H54 (cell line): ENCODE results near the gene RELN.

Experiments used
- DNase-seq: peaks from one replicate; pipeline ENCODE4 v3.0.0; 2011; ENCODE audit warnings: low spot score, mixed read lengths; ENCODE audit not compliant: insufficient read length
- FAIRE-seq: peaks from 3 replicates; lab custom pipeline; 2011; peaks lifted over from hg19 to GRCh38; lab: Jason Lieb, UNC
- POLR2A ChIP-seq: IDR thresholded peaks from 2 replicates; pipeline ENCODE4 v1.6.1; 2011; ENCODE audit warnings: low read depth, mild to moderate bottlenecking, low read length

RELN gene

DNA sequence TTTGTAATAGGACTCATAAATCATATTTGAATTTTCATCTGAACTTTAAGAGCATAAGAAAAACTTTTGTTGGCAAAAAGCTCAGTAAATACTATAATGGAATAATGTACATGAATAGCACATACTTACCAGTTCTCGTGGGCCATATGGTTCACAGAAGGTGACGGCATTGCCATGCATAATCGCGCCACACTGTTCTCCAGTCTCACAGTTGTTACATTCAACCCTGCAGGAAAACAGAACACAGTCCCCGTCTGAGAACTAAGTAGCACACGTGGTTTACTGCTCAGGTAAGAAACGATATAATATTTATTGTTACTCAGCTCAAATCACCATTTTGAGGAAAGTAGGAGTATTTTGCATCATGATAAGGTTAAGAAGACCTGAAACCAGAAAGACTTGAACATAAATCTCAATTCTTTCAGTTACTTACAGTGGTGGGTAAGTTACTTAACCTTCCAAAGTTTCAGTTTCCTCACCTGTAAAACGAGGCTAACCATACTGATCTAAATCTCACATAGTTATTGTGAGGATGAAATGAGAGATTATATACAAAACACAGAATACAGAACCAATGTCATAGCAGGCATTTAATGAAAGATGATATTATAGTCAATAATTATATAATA, 261.4 kb downstream of the RELN start:
- FAIRE-seq (no peak), DNase-seq (no peak)
- TF ChIP-seq POLR2A = no peak

DNA sequence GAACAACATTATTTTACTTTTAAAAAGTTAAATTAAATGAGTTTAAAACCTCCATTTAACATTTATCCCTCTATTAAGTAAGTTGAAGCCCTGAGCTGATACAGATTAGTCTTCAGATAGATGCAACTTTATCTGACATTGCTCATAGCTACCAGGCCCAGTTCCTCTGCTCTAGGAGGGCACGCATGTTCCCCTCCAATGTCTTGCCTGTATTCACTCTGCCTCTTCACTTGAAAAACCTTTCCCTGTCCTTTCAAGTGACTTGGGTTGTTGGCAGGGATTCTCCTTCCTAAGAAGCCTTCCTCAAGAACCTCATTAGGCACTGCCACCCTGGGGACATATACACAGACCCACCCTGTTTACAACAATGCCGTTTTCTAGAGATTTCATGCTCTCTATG, 270.4 kb downstream of the RELN start:
- no peak for DNase-seq
- TF ChIP-seq POLR2A = no peak
- FAIRE-seq = no peak

DNA sequence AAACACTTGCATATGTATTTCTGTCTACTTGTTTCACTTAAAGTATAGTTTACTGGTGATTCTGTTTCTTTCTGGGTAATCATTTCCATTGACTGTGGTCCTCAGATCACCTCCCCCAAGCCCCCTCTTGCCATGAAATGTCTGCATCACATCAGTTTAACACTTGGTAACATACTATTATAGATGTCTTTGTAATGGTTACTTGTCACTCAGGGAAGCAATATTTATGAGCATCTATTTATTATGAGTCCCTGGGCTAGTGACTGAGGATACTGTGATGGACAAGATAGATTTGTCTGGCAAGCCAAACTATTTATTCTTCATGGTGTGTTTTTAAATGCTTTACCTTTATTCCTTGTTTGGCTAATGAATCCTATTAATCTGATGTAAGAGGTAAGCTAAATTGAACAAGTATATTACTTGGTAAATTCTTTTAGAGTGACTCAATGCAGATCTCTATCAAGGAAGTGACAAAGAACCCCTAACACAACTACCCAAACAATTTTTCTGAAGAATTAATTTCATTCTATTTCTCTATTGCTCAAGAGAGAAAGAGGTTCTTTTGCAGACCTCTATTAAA, 270.9 kb downstream of the RELN start:
- TF ChIP-seq POLR2A = no peak
- FAIRE-seq (no peak), DNase-seq (no peak)

DNA sequence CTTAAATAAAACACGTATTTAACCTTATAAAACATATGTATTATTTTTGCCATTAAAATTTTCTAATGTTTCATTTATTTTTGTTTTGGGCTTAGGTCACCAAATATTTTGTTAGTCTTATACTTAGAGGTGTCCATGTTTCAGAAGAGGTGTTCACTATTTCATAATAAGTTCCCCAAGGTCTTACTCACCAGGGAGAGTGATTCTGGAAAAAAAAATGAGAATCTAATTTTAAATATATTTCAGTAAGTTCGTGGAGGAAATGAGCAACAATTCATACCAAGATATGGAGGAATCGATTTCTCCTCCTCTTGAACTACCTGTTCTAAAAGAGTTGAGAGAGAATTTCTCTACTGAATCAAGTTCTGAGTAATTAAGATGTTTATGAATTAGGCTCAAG, 271.9 kb downstream of the RELN start:
- no peak for TF ChIP-seq POLR2A
- FAIRE-seq (no peak), DNase-seq (no peak)

DNA sequence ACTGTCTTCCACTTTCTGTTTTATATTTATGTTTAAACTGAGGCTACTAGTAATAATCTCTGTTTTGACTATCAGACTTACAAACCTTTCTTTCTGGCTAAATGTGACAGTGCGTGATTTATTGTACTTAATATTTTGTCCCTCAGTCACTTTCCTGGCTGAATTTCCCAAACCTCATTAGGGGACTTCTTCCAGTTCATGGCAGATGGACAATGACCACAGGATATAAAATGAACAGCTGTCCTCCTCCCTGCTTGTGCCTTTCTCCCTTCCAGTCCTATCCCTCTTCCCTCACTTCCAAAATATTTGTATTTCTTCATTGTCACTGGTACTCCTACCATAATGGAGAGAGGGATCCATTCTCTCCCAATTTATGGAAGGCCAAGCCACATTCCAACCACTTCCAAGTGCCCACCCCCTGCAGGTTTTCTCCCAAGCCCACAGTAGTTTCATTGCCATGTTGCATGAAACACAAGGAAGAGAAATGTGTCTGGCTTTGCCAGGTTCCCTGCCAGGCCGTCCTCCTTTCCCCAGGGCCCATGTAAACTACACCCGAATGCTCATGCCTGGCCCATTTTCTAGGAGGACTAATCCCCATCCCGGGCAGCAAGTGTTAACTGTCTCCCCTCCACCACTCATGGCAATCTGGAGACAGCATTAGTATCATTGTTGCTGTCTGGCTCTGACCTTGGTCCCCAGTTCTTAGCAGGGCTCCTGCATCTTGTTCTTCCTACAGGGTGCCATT, 273.9 kb downstream of the RELN start:
- no peak for DNase-seq
- TF ChIP-seq POLR2A = no peak
- FAIRE-seq = no peak

DNA sequence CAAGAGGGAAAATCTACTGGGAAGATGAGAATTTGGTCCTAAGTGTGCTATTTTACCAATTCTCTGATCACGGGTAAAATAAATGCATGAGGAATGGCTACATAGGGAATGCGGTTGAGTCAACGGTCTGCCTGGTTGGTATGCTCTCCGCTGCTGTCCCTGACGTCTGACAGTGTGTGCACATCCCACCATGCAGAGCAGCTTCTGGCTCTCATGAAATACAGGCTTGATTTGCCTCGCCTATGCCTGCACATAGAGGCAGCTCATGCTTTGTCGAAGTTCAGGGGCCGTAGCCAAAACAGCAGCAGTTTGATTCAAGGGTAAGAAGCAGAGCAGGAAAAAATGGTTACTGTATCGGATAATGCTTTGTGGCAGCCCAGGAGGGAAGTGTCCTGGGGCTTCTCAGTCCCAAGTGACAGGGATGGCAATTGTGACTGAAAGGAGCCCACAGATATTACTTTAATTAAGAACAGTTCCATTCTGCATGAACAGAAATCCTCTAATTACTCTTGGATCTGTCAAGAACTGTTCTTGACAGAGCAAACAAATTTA, 275.0 kb downstream of the RELN start:
- no peak for DNase-seq
- FAIRE-seq = no peak
- no peak for TF ChIP-seq POLR2A

DNA sequence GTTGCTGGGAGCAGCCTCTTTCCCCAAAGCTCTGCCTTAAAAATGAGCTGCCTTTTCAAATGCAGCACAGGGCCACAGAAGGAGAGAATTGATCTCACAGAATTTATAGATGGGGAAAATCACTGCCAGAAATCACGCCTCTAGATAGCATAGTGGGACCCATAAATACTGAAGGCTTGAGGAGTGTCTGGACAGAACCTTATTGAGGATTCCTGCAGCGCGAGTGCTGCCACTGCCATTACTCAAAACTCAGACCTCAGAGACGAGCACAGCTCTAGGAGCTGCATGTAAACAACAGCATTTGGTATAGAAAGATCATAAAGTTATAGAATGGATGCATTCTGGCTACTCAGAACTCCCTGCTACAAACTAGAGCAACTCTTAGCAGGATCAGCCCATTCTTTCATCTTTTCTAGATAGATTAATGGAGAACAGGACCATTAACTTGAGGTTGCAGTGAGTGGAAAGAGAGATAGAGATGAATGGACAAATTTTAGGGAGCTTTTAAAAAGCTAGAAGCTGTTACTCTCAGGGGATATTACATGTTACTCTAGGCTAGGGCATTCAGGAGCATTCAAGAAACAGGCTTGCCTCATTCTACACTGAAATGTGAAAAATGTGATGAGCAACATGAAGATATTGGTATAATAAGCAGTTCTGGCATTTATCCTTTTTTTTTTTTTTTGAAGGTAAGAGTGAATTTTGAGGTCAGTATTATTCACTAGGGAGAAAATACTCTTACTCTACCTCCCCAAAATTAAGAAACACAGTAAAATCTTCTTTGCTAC, 276.3 kb downstream of the RELN start:
- TF ChIP-seq POLR2A = no peak
- FAIRE-seq (no peak), DNase-seq (no peak)

DNA sequence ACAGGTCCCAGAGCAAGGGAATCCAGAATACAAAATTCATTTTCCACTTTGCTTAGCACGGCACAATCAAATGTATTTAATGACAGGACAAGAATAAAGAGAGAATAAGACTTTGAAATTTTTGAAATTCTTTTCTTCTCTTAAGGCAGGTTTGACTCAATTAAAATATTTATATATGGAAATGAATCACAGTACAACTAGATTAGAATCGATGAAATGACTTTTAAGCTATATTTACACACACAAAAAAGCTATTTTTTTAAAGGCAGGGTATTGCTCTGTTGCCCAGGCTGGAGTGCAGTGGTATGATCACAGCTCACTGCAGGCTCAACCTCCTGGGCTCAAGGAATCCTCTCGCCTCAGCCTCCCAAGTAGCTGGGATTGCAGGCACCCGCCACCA, 278.0 kb downstream of the RELN start:
- DNase-seq = no peak
- TF ChIP-seq POLR2A = no peak
- no peak for FAIRE-seq

DNA sequence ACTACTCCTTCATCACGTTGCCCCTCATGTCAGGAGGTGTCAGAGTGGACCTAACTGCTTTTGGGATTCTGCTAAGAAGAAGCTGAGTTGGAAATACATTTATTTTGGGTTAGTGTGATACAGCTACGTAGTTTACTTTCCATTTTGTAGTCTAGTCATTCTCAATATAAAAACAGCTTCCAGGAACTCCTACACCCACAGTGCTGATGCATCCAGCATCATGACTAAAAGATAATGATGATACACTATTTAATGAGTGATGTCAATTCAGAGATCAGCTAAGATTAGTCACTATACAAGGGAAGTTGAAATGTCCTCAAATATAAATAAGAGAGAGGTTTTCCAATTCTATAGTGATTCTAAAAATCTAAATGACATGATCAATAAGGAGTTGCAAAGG, 279.2 kb downstream of the RELN start:
- TF ChIP-seq POLR2A = no peak
- FAIRE-seq (no peak), DNase-seq (no peak)

DNA sequence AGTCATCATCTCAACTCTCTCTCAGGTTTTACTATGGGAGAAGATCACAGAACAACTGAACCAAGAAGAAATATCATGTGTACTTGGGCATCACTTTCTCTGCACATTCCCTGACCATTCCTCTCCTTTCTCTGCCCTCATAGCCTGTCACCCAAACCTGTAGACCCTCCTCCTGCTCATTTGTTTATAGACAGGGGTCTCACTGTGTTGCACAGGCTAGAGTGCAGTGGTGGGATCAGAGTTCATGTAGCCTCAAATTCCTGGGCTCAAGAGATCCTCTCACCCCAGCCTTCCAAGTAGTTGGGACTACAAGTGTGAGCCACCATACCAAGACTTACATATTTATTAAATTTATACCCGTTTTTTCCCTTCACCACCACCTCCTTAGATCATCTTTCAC, 282.7 kb downstream of the RELN start:
- no peak for FAIRE-seq
- DNase-seq = no peak
- no peak for TF ChIP-seq POLR2A

DNA sequence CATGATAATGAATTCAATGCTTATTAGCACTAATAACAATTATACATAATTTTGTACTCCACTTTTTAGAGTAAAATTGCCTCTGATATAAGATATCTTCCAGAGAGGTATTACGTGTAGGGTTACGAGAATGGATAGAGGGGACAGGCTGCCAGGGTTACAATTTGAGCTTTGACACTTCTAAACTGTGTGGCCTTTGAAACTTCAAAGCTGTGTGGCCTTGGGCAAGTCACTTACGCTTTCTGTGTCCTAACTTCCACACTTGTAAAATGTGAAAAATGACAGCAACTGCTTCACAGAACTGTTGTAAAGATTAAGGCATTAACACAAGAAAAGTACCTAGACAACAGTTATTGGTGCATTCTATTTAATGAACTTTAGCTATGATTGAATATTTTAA, 283.9 kb downstream of the RELN start:
- no peak for TF ChIP-seq POLR2A
- DNase-seq = no peak
- FAIRE-seq = no peak

DNA sequence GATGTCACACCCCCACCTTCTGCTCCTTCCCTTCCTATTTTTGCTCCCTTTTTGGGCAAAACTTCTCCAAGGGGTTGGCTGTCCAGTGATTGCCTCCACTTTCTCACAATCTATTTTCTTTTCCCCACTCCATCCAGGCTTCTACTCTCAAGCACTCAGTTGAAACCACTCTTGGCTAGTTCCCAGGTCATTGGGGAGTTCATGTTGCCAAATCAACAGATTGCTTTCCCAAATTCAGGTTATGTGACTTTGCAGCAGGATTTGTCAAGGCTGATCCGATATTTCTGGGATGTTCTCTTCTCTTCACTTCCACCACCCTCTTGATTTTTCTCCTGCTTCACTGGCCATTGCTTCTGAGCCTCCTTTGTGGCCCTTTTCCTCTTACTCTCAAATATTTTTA, 284.8 kb downstream of the RELN start:
- DNase-seq = no peak
- TF ChIP-seq POLR2A = no peak
- no peak for FAIRE-seq

DNA sequence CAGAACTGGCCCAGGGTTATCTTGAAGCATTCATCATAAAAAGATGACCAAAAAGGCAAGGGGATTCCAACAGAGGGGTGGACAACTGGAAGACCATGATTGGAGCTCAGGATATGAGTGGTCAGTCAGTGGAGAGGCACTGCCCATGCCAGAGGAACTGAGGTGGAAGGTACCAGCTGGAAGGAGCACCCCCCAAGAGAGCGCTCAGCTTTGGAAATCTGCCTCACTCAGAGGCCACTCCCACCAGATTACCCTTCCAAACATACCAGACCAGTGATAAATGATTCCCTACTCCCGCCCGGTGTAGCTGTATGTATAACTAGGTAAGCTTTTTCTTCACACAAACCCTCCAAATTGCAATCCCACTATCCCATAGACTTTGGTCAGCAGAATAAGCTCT, 286.5 kb downstream of the RELN start:
- FAIRE-seq = no peak
- no peak for DNase-seq
- TF ChIP-seq POLR2A = no peak

DNA sequence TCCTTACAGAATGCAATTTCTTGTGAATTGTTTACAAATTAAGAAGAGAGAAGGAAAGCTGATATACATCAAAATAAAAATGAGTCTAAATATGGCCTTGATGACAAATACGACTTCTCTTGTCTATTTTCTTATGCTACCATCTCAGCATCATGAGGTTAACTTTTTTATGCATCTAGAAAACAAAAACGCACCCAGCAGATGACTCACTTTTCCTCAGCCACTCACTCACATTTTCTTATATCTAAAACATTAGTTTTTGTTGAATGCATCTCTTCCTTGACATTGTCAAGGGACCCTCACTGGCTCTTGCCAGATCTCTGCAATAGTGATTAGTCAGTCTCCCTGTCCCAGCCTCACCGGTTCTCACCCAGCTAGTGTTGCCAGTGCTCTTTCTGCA, 287.0 kb downstream of the RELN start:
- DNase-seq (no peak), FAIRE-seq (no peak)
- TF ChIP-seq POLR2A = no peak
